Caco-2 (cell line): ENCODE measurements around the gene CLNK. TPM values are rescaled to one million over a fixed set of nuclear protein-coding genes. Genes with fewer than 3 reads are reported as not detected.

ENCODE experiments used
- BruUV-seq: library from RNA; stranded (reverse); fragments of 400-500 nt; replicated peaks from 2 replicates; lab custom pipeline; 2021; lab: Mats Ljungman, UMichigan
- CTCF ChIA-PET: fragments of 300-600 bp; sonication (Branson Sonifier 250); formaldehyde crosslinking; loops from one replicate; lab custom pipeline; 2022; ENCODE audit warnings: antibody characterized with exemption; lab: Charles Lee
- POLR2A ChIA-PET: fragments of 300-600 bp; sonication (Branson Sonifier 250); formaldehyde crosslinking; loops from one replicate; lab custom pipeline; 2022; ENCODE audit warnings: antibody characterized with exemption; lab: Charles Lee
- DNase-seq, 2 experiments: peaks; one replicate each; pipeline versions ENCODE4 v3.0.0 to v3.0.0-alpha.2; 2020 to 2022
- H3K27me3 ChIP-seq: replicated peaks from 2 replicates; pipeline ENCODE4 v1.6.0; 2011; ENCODE audit warnings: low read length; ENCODE audit not compliant: control insufficient read depth, insufficient read depth
- H3K36me3 ChIP-seq: 2 replicates; pipeline ENCODE4 v1.5.1; 2011; ENCODE audit warnings: low read length; ENCODE audit not compliant: control insufficient read depth, insufficient read depth
- H3K4me1 ChIP-seq: fragments of 250-450 bp; sonication (Bioruptor Pico); 2 replicates; pipeline ENCODE4 v1.5.1; 2020; ENCODE audit warnings: mild to moderate bottlenecking
- H3K4me3 ChIP-seq: 2 replicates; pipeline ENCODE4 v1.5.1; 2011; ENCODE audit warnings: low read depth, mild to moderate bottlenecking, control low read depth, low read length
- H3K9me3 ChIP-seq: fragments of 250-450 bp; sonication (Bioruptor Pico); 2 replicates; pipeline ENCODE4 v1.5.1; 2020; ENCODE audit warnings: mild to moderate bottlenecking, moderate library complexity
- H3K27ac Mint-ChIP-seq: one replicate; pipeline ENCODE4 v1.8.0; 2022; ENCODE audit warnings: mixed read lengths; ENCODE audit not compliant: unreplicated experiment
- H3K27me3 Mint-ChIP-seq: one replicate; pipeline ENCODE4 v1.8.0; 2022; ENCODE audit warnings: mixed read lengths; ENCODE audit not compliant: insufficient read depth, unreplicated experiment
- H3K36me3 Mint-ChIP-seq: one replicate; pipeline ENCODE4 v1.8.0; 2022; ENCODE audit warnings: mild to moderate bottlenecking, mixed read lengths; ENCODE audit not compliant: insufficient read depth, unreplicated experiment
- H3K4me1 Mint-ChIP-seq: one replicate; pipeline ENCODE4 v1.8.0; 2022; ENCODE audit warnings: low read depth, mixed read lengths; ENCODE audit not compliant: unreplicated experiment
- H3K4me3 Mint-ChIP-seq: one replicate; pipeline ENCODE4 v1.8.0; 2022; ENCODE audit warnings: mild to moderate bottlenecking, moderate library complexity, mixed read lengths; ENCODE audit not compliant: unreplicated experiment
- H3K9me3 Mint-ChIP-seq: one replicate; pipeline ENCODE4 v1.8.0; 2022; ENCODE audit warnings: mixed read lengths; ENCODE audit not compliant: unreplicated experiment
- intact Hi-C: fragments of 100-400 bp; cut with micrococcal nuclease; formaldehyde crosslinking; loops from one replicate; pipeline ENCODE4 v1.10.0; 2022; ENCODE audit not compliant: unreplicated experiment
- total RNA-seq: library from RNA; stranded (reverse); gene quantifications from 2 replicates; pipeline ENCODE4 v1.2.3, GENCODE V29; 2022
- TF ChIP-seq, protein P1 (sequence below), 2 experiments: fragments of 200-600 bp in 1 of 2; IDR thresholded peaks; 1 replicate in 1 of 2; 2 replicates in 1 of 2; pipeline versions ENCODE4 v1.5.1 to v1.8.0; 2011 to 2022; ENCODE audit warnings: antibody characterized with exemption in 1 of 2, control low read depth in 1 of 2, inconsistent platforms in 1 of 2, low read depth in 1 of 2, low read length in 1 of 2, mild to moderate bottlenecking in 1 of 2, moderate library complexity in 1 of 2; ENCODE audit not compliant: insufficient read depth in 1 of 2, severe bottlenecking in 1 of 2, unreplicated experiment in 1 of 2

CLNK gene
- total RNA-seq, 1 experiment from 2014 or later: not detected

- POLR2A ChIA-PET: no interaction called here
- no peak overlapping the region for H3K4me3 Mint-ChIP-seq
- Histone ChIP-seq H3K4me1 (no peaks in the 10 kb centered on the region), H3K27me3 (no peaks in the 10 kb centered on the region), H3K4me3 (no peak overlapping the region), H3K9me3 (no peaks in the 10 kb centered on the region), H3K36me3 (no peaks in the 10 kb centered on the region)
- no peak overlapping the region for H3K27ac Mint-ChIP-seq
- TF ChIP-seq, protein P1, sequence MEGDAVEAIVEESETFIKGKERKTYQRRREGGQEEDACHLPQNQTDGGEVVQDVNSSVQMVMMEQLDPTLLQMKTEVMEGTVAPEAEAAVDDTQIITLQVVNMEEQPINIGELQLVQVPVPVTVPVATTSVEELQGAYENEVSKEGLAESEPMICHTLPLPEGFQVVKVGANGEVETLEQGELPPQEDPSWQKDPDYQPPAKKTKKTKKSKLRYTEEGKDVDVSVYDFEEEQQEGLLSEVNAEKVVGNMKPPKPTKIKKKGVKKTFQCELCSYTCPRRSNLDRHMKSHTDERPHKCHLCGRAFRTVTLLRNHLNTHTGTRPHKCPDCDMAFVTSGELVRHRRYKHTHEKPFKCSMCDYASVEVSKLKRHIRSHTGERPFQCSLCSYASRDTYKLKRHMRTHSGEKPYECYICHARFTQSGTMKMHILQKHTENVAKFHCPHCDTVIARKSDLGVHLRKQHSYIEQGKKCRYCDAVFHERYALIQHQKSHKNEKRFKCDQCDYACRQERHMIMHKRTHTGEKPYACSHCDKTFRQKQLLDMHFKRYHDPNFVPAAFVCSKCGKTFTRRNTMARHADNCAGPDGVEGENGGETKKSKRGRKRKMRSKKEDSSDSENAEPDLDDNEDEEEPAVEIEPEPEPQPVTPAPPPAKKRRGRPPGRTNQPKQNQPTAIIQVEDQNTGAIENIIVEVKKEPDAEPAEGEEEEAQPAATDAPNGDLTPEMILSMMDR (IDR thresholded peaks at IDR 0.05; ENCODE audit: insufficient read depth in 1 of 2, low read depth in 1 of 2, low read length in 1 of 2, severe bottlenecking in 1 of 2, unreplicated experiment in 1 of 2): no peak
- H3K36me3 Mint-ChIP-seq: no peaks in the 10 kb centered on the region
- intact Hi-C loops: no loop called here
- no peak for DNase-seq
- peaks cover 10% of the 10 kb centered on the region for H3K9me3 Mint-ChIP-seq
- H3K27me3 Mint-ChIP-seq: no peaks in the 10 kb centered on the region
- BruUV-seq: no TSS peak
- H3K4me1 Mint-ChIP-seq: no peaks in the 10 kb centered on the region
- CTCF ChIA-PET: no interaction called here
Measured at GRCh38 chr4:10682397-10682796, 2.2 kb downstream of the CLNK start.

DNA sequence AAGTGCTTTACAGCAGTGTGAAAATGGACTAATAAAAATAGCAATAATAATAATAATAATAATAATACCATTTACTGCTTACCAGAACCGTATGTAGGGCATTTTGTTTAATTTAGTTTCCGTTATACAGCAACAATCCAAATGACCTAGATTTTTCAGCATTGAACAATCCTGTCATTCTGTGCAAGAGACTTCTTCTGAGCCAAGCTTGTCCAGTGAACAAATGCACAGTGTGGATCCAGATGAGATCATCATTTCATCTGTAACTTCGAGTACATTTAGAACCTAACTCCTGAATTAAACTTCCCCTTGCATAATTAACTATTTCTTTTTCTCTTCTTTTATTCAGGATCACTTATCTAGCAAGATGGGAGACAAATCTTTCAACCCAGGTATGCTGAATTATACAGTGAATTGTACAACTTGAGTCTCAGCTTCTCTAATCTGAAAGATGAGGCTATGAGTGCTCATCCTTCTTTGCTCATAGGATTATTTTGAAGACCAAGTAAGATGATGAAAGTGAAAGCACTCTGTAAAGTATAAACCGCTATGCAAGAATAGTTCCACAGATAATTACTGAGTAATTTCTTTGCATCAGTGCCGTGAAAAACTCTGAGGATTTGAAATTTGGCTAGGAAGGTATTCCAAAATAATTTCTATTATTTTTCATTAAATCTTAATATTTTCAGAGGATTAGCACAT, 6.6 kb downstream of the CLNK start:
- no peaks in the 10 kb centered on the region for H3K9me3 ChIP-seq
- no peaks in the 10 kb centered on the region for H3K4me1 ChIP-seq
- no peaks in the 10 kb centered on the region for H3K36me3 ChIP-seq
- no peaks in the 10 kb centered on the region for H3K4me1 Mint-ChIP-seq
- no peaks in the 10 kb centered on the region for H3K36me3 Mint-ChIP-seq
- no peaks in the 10 kb centered on the region for H3K27me3 ChIP-seq
- ChIA-PET CTCF (no interaction called here), POLR2A (no interaction called here)
- no peaks in the 10 kb centered on the region for H3K27me3 Mint-ChIP-seq
- intact Hi-C loops: no loop called here
- no peak overlapping the region for H3K27ac Mint-ChIP-seq
- BruUV-seq: no TSS peak
- peaks cover 20% of the 10 kb centered on the region for H3K9me3 Mint-ChIP-seq
- DNase-seq: no peak
- TF ChIP-seq, protein P1 (IDR thresholded peaks at IDR 0.05; ENCODE audit: insufficient read depth in 1 of 2, low read depth in 1 of 2, low read length in 1 of 2, severe bottlenecking in 1 of 2, unreplicated experiment in 1 of 2): no peak
- H3K4me3 Mint-ChIP-seq: no peak overlapping the region
- H3K4me3 ChIP-seq: no peak overlapping the region

GRCh38 chr4:10673817-10674369, 10.7 kb downstream of the CLNK start:
- Mint-ChIP-seq H3K4me3 (no peak overlapping the region), H3K27me3 (no peaks in the 10 kb centered on the region), H3K36me3 (no peaks in the 10 kb centered on the region), H3K27ac (no peak overlapping the region), H3K9me3 (peaks cover 20% of the 10 kb centered on the region), H3K4me1 (peaks cover 7% of the 10 kb centered on the region)
- Histone ChIP-seq H3K9me3 (no peaks in the 10 kb centered on the region), H3K36me3 (no peaks in the 10 kb centered on the region), H3K4me1 (peaks cover 12% of the 10 kb centered on the region), H3K4me3 (no peak overlapping the region), H3K27me3 (no peaks in the 10 kb centered on the region)
- no peak for DNase-seq
- no TSS peak for BruUV-seq
- ChIA-PET POLR2A (no interaction called here), CTCF (no interaction called here)
- TF ChIP-seq, protein P1 (IDR thresholded peaks at IDR 0.05; ENCODE audit: insufficient read depth in 1 of 2, low read depth in 1 of 2, low read length in 1 of 2, severe bottlenecking in 1 of 2, unreplicated experiment in 1 of 2): no peak
- intact Hi-C loops: loop anchor here (2.0 kb wide), 1 partner anchor 49 kb away; no protein-coding TSS in a partner anchor
